Epithelial cell of esophagus (primary cell): Measurements from ENCODE around the gene FIBCD1.

Experiments used
- DNase-seq: peaks from one replicate; pipeline ENCODE4 v3.0.0; 2010; ENCODE audit warnings: low read depth
- H3K4me3 ChIP-seq: 2 replicates; pipeline ENCODE4 v1.5.1; 2011; ENCODE audit warnings: mild to moderate bottlenecking, low read length, control low read depth
- CTCF ChIP-seq: IDR thresholded peaks from 2 replicates; pipeline ENCODE4 v1.5.1; 2011; ENCODE audit warnings: low read depth, mild to moderate bottlenecking, low read length, control low read depth, inconsistent platforms; ENCODE audit not compliant: insufficient read depth; ENCODE audit errors: missing control alignments

The FIBCD1 gene

GRCh38 chr9:130870491-130871381 is 68.3 kb downstream of the FIBCD1 start:
- TF ChIP-seq CTCF = no peak

GRCh38 chr9:130869250-130869649 is 69.8 kb downstream of the FIBCD1 start:
- no peak for DNase-seq
- no peak for TF ChIP-seq CTCF
- H3K4me3 ChIP-seq = no peak overlapping the region

More at GRCh38 chr9:130870491-130871381, 68.3 kb downstream of the FIBCD1 start:
- no peak for DNase-seq
- no peak overlapping the region for H3K4me3 ChIP-seq

- H3K4me3 ChIP-seq = no peak overlapping the region
- DNase-seq = no peak
- no peak for TF ChIP-seq CTCF
Measured at GRCh38 chr9:130868230-130868629, 70.8 kb downstream of the FIBCD1 start.

GRCh38 chr9:130867556-130867955 is 71.5 kb downstream of the FIBCD1 start:
- no peak overlapping the region for H3K4me3 ChIP-seq
- no peak for DNase-seq
- TF ChIP-seq CTCF = no peak

GRCh38 chr9:130866474-130866965 is 72.5 kb downstream of the FIBCD1 start:
- DNase-seq = peak; percentile 93
- TF ChIP-seq CTCF = peak; percentile 99
- peak overlapping the region; percentile 31 for H3K4me3 ChIP-seq

- no peak overlapping the region for H3K4me3 ChIP-seq
- TF ChIP-seq CTCF = no peak
- no peak for DNase-seq
Measured at GRCh38 chr9:130865921-130866320, 73.1 kb downstream of the FIBCD1 start.

- no peak overlapping the region for H3K4me3 ChIP-seq
- no peak for TF ChIP-seq CTCF
- no peak for DNase-seq
Measured at GRCh38 chr9:130864541-130864940, 74.5 kb downstream of the FIBCD1 start.
